K562 (cell line): Measurements from ENCODE around the gene C10orf105. TPM values are rescaled to one million over a fixed set of nuclear protein-coding genes. Genes with fewer than 3 reads are reported as not detected.

Experiments
- HDAC8 ChIP-seq: fragments of 450-650 bp; IDR thresholded peaks from 2 replicates; pipeline ENCODE4 v1.6.1; 2016; ENCODE audit warnings: mild to moderate bottlenecking, missing genetic modification characterization, moderate library complexity, missing compliant biosample characterization
- MAFF ChIP-seq: IDR thresholded peaks from 2 replicates; pipeline ENCODE4 v1.6.1; 2012; ENCODE audit warnings: low read length, improper control_type of control experiment
- MECOM ChIP-seq: fragments of 250-450 bp; sonication (Bioruptor Pico); IDR thresholded peaks from 2 replicates; pipeline ENCODE4 v1.8.0; 2022; ENCODE audit warnings: inconsistent platforms
- NCOA6 ChIP-seq: fragments of 450-650 bp; IDR thresholded peaks from 2 replicates; pipeline ENCODE4 v1.6.1; 2017; ENCODE audit warnings: mild to moderate bottlenecking
- SMARCE1 ChIP-seq: fragments of 450-650 bp; IDR thresholded peaks from 2 replicates; pipeline ENCODE4 v1.7.1; 2016; ENCODE audit warnings: mild to moderate bottlenecking
- TARDBP ChIP-seq: fragments of 450-650 bp; IDR thresholded peaks from 2 replicates; pipeline ENCODE4 v1.6.1; 2016
- TFAM ChIP-seq: fragments of 250-450 bp; sonication (Bioruptor Pico); conservative IDR thresholded peaks from 2 replicates; pipeline ENCODE4 v1.5.0; 2021; ENCODE audit warnings: mild to moderate bottlenecking, moderate library complexity
- ZBTB12 ChIP-seq: fragments of 250-450 bp; sonication (Bioruptor Pico); IDR thresholded peaks from 2 replicates; pipeline ENCODE4 v1.4.0; 2020
- ZFP1 ChIP-seq: fragments of 450-650 bp; formaldehyde crosslinking; IDR thresholded peaks from 2 replicates; pipeline ENCODE4 v1.4.0; 2020; ENCODE audit warnings: mild to moderate bottlenecking, mixed read lengths
- ZNF146 ChIP-seq: IDR thresholded peaks from one replicate; pipeline ENCODE4 v1.6.1; 2018; ENCODE audit warnings: missing compliant biosample characterization; ENCODE audit not compliant: unreplicated experiment
- ZNF232 ChIP-seq: sonication (generic); formaldehyde crosslinking; IDR thresholded peaks from 2 replicates; pipeline ENCODE4 v1.8.0; 2022; ENCODE audit warnings: mild to moderate bottlenecking, missing genetic modification reagents
- ZNF274 ChIP-seq: IDR thresholded peaks from 2 replicates; pipeline ENCODE4 v1.6.1; 2011; ENCODE audit warnings: low read depth, mild to moderate bottlenecking, low read length, moderate library complexity, borderline replicate concordance
- ZNF318 ChIP-seq, 2 experiments: fragments of 450-650 bp; IDR thresholded peaks; 2 replicates each; pipeline ENCODE4 v1.6.1; 2016; ENCODE audit warnings: mild to moderate bottlenecking in 2 of 2, borderline replicate concordance in 1 of 2, low read depth in 1 of 2, moderate library complexity in 1 of 2
- ZNF57 ChIP-seq: fragments of 450-650 bp; formaldehyde crosslinking; IDR thresholded peaks from 2 replicates; pipeline ENCODE4 v1.4.0; 2020; ENCODE audit warnings: mild to moderate bottlenecking, moderate library complexity
- ZNF592 ChIP-seq: fragments of 450-650 bp; IDR thresholded peaks from 2 replicates; pipeline ENCODE4 v1.6.1; 2017; ENCODE audit warnings: antibody characterized with exemption, mild to moderate bottlenecking
- polyA plus RNA-seq, 8 experiments: library from polyadenylated mRNA; depleted of rRNA in 4 of 8; stranded (reverse) in 5 of 8; unstranded in 3 of 8; fragments of >200 nt; fragmentation: Nextera tagmentation in 2 of 8; fragmentation: Illumina TruSeq in 1 of 8; extraction: Ambion mirVana in 2 of 8; extraction: Trizol in 1 of 8; gene quantifications; 2 replicates each; pipeline versions ENCODE4 v1.2.1 to v1.2.3, GENCODE V29; 2011 to 2014; ENCODE audit warnings: inconsistent platforms in 1 of 8, missing spikeins in 1 of 8
- total RNA-seq, 7 experiments: library from RNA; depleted of rRNA in 6 of 7; stranded (reverse); fragments of >200 nt in 6 of 7; fragmentation: Illumina TruSeq in 2 of 7; extraction: Trizol in 2 of 7; gene quantifications; 2 replicates each; pipeline versions ENCODE4 v1.2.1 to v1.2.3, GENCODE V29; 2011 to 2021; ENCODE audit warnings: low replicate concordance in 1 of 7

The C10orf105 gene
- total and polyA plus RNA-seq, 9 of the 15 experiments (the other 6 are each of a cell fraction or from before 2014, with no cell fraction given) = 0.03 to 0.25 (median 0.04) TPM; not detected in 3

- TF ChIP-seq ZNF274 (no peak), ZNF146 (CRISPR knock-in tag) (no peak), ZBTB12 (CRISPR knock-in tag) (no peak), ZNF318 (IDR thresholded peaks at IDR 0.05; ENCODE audit: borderline replicate concordance in 1 of 2, low read depth in 1 of 2) (no peak), ZFP1 (CRISPR knock-in tag) (no peak), HDAC8 (tag) (no peak), SMARCE1 (peak; percentile 56; the same call in 1 of the 2 replicates), ZNF232 (CRISPR knock-in tag) (no peak), NCOA6 (no peak), ZNF592 (no peak), TFAM (CRISPR knock-in tag) (no peak), MECOM (CRISPR knock-in tag) (no peak), MAFF (no peak), ZNF57 (CRISPR knock-in tag) (no peak), TARDBP (no peak)
These were observed 22.8 kb downstream of the C10orf105 start (continued) for GRCh38 chr10:71696628-71697326.
